ENCODE data around the gene DMKN. TPM values are rescaled to one million over a fixed set of nuclear protein-coding genes. Genes with fewer than 3 reads are reported as not detected.
"Not testable (repeated sequence)": the region's sequence is repeated elsewhere in the genome, so short reads cannot be mapped to it uniquely, and the experiment has no call there.

The DMKN gene
- polyA plus RNA-seq, 1 donor = 4.2 TPM

DNA sequence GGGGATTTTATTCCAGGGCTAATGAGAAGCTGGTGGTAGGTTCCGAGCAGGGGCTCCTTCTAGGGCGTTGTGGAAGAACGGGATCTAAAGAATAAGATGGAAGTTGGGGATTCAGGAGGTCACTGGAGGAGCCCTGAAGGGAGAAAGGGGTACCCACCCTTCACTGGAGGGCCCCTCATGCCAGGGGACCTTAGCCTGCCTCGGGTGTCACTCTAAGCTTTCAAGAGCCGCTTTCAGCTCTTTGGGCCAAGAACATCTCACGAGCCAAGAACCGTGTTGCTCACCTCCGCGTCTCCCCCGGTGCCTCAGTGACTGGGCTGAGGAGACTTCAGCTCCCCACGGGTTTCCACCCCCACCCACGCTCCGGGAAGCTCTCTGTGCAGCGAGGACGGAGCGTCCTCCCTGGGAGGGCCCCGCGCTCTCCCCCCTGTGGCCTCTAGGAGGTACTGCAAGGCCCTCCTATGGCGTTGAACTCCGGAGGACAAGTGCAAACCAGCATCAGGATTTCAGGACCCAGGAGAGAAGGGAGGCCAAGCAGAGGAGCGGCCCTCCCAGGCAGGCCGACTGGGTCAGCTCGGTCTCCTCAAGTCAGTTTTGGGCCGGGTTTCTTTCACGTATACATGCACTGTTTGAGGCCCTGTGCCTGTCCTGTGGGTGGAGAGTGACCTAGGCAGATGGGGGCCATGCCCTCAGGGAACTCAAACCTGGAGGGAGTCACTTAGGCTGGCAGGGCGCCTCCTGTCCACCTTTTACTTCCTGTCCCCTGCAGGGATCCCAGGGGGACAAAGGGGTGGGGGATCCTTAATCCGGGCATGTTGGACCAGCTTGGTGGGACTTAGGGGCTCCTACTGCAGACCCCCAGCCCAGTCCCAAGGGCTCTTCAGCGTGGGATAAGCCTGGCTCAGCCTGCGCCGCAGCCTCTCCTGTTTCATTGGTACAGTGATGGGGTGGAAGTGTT, 18.1 kb downstream of the DMKN start:
- peak; percentile 58 for DNase-seq

GRCh38 chr19:35493971-35494370, 19.5 kb downstream of the DMKN start:
- no peak for DNase-seq

DNA sequence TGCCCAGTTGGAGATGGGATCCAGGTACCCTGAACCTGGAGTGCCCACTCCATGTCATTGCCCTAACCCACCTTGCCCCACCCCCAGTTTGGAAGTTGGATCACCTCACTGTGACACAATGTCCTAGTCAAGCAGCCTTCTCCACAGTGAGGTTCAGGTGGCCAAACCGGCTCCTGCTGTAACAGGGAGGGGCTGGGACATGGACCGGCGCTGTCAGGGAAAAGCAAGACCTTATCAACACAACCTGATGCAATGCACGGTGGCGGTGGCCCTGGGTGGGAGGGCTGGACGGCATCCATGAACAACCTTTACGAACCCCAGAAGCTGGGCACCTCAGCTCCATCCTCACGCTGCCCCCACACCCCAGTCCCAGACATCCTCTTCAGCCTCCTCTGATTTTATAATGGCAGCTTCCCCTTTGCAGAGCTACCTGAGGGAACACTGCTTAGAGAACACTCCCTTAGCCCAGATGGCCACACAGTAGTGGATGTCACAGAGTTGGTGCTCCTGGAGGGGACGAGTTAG, 21.6 kb downstream of the DMKN start:
- DNase-seq = no peak

- no peak for DNase-seq
Observed at GRCh38 chr19:35490364-35490763, 23.1 kb downstream of the DMKN start, which contains the start of gene KRTDAP. TSS of gene KRTDAP (minus strand) at chr19:35490464. CDS start at chr19:35490442, 22 bp downstream.

DNA sequence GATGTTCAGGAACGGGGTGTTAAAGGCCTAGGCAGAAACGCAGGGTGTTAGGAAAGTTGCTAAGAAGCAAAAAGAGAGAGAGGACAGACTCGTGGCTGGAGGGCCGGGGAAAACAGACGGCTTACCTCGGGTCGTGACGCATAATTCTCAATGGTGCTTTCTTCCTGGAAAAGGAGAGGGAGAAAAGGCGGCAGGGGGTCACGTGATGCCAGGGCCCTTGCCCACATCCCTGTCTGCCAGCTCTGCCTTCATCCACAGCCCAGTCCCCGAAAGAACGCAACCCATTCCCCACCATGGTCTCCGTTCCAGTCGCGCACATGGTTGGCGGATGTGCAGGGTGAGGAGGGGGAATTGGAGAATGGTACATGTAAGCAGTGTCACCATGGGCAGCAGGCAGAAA, 24.8 kb downstream of the DMKN start:
- DNase-seq = no peak

- no peak for DNase-seq
Observed at GRCh38 chr19:35487656-35488182, 25.7 kb downstream of the DMKN start.

- DNase-seq = no peak
Observed at GRCh38 chr19:35486268-35486708, 27.2 kb downstream of the DMKN start.

DNA sequence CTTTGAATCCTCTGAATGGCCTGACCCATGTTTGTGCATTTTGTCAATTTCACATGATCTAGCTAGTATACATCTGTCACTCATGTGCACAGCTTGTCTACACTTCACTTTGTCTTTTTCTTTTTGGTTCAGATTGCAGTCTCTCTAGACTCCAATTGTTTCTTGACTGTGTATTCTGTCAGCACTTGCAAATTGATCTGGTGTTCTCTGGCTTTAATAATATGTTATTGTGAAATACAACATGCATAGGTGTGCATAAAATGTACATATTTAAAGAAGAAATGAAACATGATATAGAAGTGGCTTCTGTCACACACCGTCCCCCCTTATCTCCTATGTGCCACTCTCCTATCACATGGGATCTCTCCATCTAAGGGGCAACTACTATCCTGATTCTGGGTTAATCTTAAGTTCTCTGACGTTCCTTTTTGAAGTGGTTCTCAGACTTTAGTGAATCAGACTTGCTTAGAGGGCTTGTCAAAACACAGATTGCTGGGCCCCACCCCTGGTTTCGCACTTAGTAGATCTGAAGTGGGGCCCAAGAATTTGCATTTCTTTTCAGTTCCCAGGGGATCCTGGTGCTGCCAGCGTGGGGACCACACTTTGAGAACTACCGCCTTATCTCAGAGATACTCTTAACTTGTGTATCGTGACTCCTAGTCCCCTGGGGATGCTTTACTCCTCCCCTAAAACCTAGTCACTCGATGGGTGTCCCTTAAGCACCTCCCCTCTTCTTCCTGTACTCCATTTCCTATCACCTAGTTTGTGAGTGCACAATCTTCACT, 29.0 kb downstream of the DMKN start:
- DNase-seq = no peak

DNA sequence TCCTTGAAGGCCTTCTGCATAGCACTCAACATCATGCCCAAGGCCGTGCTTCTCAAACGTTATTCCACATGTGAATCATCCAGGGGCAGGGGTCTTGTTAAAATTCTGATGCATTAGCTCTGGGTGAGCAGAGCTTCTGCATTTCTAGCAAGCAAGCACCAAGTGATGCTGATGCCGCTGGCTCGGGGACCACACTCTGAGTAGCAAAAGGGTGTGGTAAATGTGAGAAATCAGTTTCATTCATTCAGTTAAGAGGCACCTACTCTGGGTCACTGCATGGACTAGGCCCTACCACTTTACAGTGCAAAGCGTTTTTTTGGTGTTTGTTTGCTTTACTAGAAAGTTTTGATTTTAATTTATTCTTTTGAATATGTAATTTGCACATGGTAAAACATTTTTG, 30.4 kb downstream of the DMKN start:
- no peak for DNase-seq

DNA sequence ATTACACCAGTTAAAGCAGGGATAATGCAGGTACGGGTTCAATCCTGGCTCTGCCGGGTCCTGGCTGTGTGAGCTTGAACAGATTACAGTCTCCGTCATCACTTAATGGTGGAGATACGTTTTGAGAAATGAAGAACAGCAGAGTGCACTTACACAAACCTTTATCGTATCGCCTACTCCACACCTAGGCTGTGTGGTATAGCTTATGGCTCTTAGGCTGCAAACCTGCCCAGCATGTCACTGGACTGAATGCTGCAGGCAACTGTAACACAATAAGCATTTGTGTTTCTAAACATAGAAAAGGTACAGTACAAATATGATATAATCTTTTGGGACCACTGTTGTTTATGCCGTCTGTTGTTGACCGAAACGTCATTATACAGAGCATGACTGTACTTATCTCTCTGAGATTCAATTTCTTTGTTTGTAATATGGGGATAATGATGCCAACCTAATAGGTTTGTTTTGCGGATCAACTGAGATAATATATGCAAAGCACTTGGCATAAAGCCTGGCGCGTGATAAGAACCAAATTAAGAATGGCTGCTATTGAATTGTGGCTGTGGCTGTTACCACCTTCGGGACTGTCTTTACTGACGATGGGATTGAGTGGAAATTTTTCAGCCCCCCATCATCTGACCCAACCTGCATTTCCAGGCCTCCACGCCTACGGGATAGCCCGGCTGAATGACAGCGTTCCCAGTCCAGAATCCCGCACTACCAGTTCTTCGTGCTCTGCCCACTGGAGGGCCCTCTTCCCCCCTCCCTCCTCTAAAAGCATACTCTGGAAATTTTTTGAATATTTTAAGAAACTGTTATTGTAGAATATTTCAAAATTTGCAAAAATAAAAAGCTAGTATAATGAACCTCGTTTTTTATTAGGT, 34.4 kb downstream of the DMKN start:
- DNase-seq = no peak

DNA sequence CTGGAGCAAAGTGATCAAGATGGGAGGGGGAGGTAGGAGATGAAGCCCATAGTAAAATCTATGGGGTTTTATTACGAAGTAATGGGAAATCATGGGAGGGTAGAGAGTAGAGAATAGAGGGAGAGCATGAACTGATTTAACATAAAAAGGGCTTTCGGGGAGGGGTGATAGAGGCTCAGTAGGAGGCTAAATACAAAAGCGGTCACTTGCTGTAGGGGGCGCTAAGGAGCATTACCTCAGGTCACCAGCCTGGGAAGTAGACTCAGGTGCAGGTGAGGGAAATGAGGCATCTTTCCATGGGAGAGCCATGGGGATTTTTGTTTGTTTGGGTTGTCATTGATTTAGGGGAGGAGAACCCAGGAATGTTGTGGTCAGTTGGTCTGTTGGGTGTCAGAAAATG, 37.3 kb downstream of the DMKN start:
- DNase-seq = no peak

- DNase-seq = not testable (repeated sequence)
Observed at GRCh38 chr19:35474594-35474993, 38.9 kb downstream of the DMKN start.

- DNase-seq = no peak
Observed at GRCh38 chr19:35474104-35474503, 39.3 kb downstream of the DMKN start.

GRCh38 chr19:35471946-35472345, 41.5 kb downstream of the DMKN start:
- no peak for DNase-seq

GRCh38 chr19:35471075-35471474, 42.4 kb downstream of the DMKN start:
- not testable (repeated sequence) for DNase-seq

GRCh38 chr19:35470128-35470527, 43.3 kb downstream of the DMKN start:
- no peak for DNase-seq

GRCh38 chr19:35468637-35469036, 44.8 kb downstream of the DMKN start:
- DNase-seq = no peak

- DNase-seq = no peak
Observed at GRCh38 chr19:35466259-35466658, 47.2 kb downstream of the DMKN start.

GRCh38 chr19:35462956-35463355, 50.5 kb downstream of the DMKN start:
- DNase-seq = not testable (repeated sequence)

GRCh38 chr19:35462476-35462953, 50.9 kb downstream of the DMKN start:
- peak; percentile 19 for DNase-seq

- not testable (repeated sequence) for DNase-seq
Observed at GRCh38 chr19:35461788-35462187, 51.7 kb downstream of the DMKN start.

- DNase-seq = no peak
Observed at GRCh38 chr19:35461060-35461459, 52.4 kb downstream of the DMKN start.

Measured in hindlimb muscle (tissue), 1 donor.